Spleen (tissue), 11 donors: ENCODE results near the gene ZFPL1. TPM values are rescaled to one million over a fixed set of nuclear protein-coding genes. Genes with fewer than 3 reads are reported as not detected.

Source experiments
- DNase-seq: peaks from one replicate; pipeline ENCODE4 v3.0.0-alpha.2; 2020
- H3K27ac ChIP-seq, 8 donors: fragments of 200-600 bp; sonication (generic) in 7 of 8; 1 replicate in 4 of 8; 2 replicates in 4 of 8; pipeline versions ENCODE4 v1.5.0 to v1.8.0; 2016 to 2021; ENCODE audit warnings: inconsistent platforms in 4 of 8, mild to moderate bottlenecking in 4 of 8, moderate library complexity in 1 of 8
- H3K27me3 ChIP-seq, 7 donors: fragments of 200-600 bp; sonication (generic) in 6 of 7; replicated peaks in 1 of 7; 1 replicate in 4 of 7; 2 replicates in 3 of 7; pipeline versions ENCODE4 v1.5.0 to v1.8.0; 2016 to 2021; ENCODE audit warnings: inconsistent platforms in 3 of 7, mild to moderate bottlenecking in 1 of 7
- H3K36me3 ChIP-seq, 6 donors: fragments of 200-600 bp; sonication (generic) in 5 of 6; 1 replicate in 4 of 6; 2 replicates in 2 of 6; pipeline versions ENCODE4 v1.5.0 to v1.8.0; 2016 to 2021; ENCODE audit warnings: inconsistent platforms in 2 of 6
- H3K4me1 ChIP-seq, 6 donors: fragments of 200-600 bp; sonication (generic) in 5 of 6; 1 replicate in 3 of 6; 2 replicates in 3 of 6; pipeline versions ENCODE4 v1.5.0 to v1.8.0; 2016 to 2021; ENCODE audit warnings: inconsistent platforms in 3 of 6
- H3K4me3 ChIP-seq, 8 donors: fragments of 200-600 bp; sonication (generic) in 7 of 8; 1 replicate in 4 of 8; 2 replicates in 4 of 8; pipeline versions ENCODE4 v1.5.0 to v1.8.0; 2016 to 2021; ENCODE audit warnings: inconsistent platforms in 4 of 8, mild to moderate bottlenecking in 4 of 8, moderate library complexity in 2 of 8
- H3K9me3 ChIP-seq, 8 donors: fragments of 200-600 bp; sonication (generic) in 7 of 8; 1 replicate in 4 of 8; 2 replicates in 4 of 8; pipeline versions ENCODE4 v1.5.0 to v1.8.0; 2016 to 2021; ENCODE audit warnings: inconsistent platforms in 4 of 8
- CTCF ChIP-seq, 11 experiments: fragments of 200-600 bp in 7 of 11; fragments of 450-650 bp in 4 of 11; sonication (generic) in 4 of 11; IDR thresholded peaks in 8 of 11; conservative IDR thresholded peaks in 3 of 11; 1 replicate in 7 of 11; 2 replicates in 4 of 11; pipeline versions ENCODE4 v1.4.0 to v1.8.0; 2016 to 2021; ENCODE audit warnings: antibody characterized with exemption in 11 of 11, inconsistent platforms in 4 of 11, mild to moderate bottlenecking in 1 of 11
- POLR2A ChIP-seq, 3 donors: fragments of 450-650 bp; IDR thresholded peaks; one replicate each; pipeline ENCODE4 v1.5.1; 2017; ENCODE audit warnings: antibody characterized with exemption in 3 of 3, mild to moderate bottlenecking in 1 of 3
- POLR2AphosphoS5 ChIP-seq, 3 donors: sonication (generic); formaldehyde crosslinking; IDR thresholded peaks; one replicate each; pipeline ENCODE4 v1.5.1; 2017; ENCODE audit warnings: antibody characterized with exemption in 3 of 3
- WGBS, 5 donors: extraction: QIAGEN DNeasy Blood & Tissue Kit in 3 of 5; methylation state at CpG; one replicate each; pipeline versions ENCODE4 v1.1.5 to v1.1.7; 2013 to 2018; 5-methylcytosine and 5-hydroxymethylcytosine counted together
- intact Hi-C: fragments of 100-400 bp; cut with DNase I; formaldehyde crosslinking; loops from one replicate; pipeline ENCODE4 v1.15.0; 2023; ENCODE audit warnings: low total_unique reads
- polyA plus RNA-seq, 3 donors: library from polyadenylated mRNA; stranded (reverse); fragments of 200-250 nt; gene quantifications; one replicate each; pipeline ENCODE4 v1.2.1, GENCODE V29; 2013
- total RNA-seq, 7 donors: library from RNA; depleted of rRNA in 3 of 7; stranded (reverse); fragments of >200 nt in 3 of 7; fragmentation: NEBNext Ultra II Directional in 4 of 7; extraction: Animal tissue kit (Norgen Biotek cat#: 25700) in 4 of 7; gene quantifications; one replicate each; pipeline versions ENCODE4 v1.1.0 to v1.2.1, GENCODE V29; 2016 to 2021
- donor health status: healthy with polysubstance abuse.
- donor health status: DM: no; HTN: no; CAD: no; lungs with moderate emphysema.
- donor health status: DM: no; HTN: no; CAD: no.
- donor health status: Bipolar disorder and iron deficiency.
- donor health status: healthy.
- donor health status: DM: no; HTN: no; CAD: no.
- donor health status: DM: yes; HTN: yes; CAD: no.

The ZFPL1 gene
- total and polyA plus RNA-seq, 10 donors = 23.5 to 52.0 (median 29.9) TPM

- Histone ChIP-seq H3K4me1 (no peaks in the 10 kb centered on the region), H3K9me3 (no peaks in the 10 kb centered on the region), H3K36me3 (no peaks in the 10 kb centered on the region), H3K4me3 (no peak overlapping the region), H3K27me3 (no peaks in the 10 kb centered on the region), H3K27ac (no peak overlapping the region)
- no peak for DNase-seq
- no peak for TF ChIP-seq CTCF (IDR thresholded peaks at IDR 0.05 in 8 of 11, conservative IDR thresholded peaks at IDR 0.05 in 3 of 11)
- TF ChIP-seq POLR2A (IDR thresholded peaks at IDR 0.05) = no peak
- TF ChIP-seq POLR2AphosphoS5 (IDR thresholded peaks at IDR 0.05) = no peak
- intact Hi-C loops = no loop called here
- 60 to 81% (median 80%) methylated on average over 10 of the region's 10 CpGs for WGBS, 5 donors
These were observed 16.6 kb upstream of the ZFPL1 start for GRCh38 chr11:65067446-65067845.

- DNase-seq = no peak
- WGBS, 5 donors = 31 to 41% (median 34%) methylated on average over 9 of the region's 9 CpGs
- Histone ChIP-seq H3K27ac (no peak overlapping the region), H3K36me3 (no peaks in the 10 kb centered on the region), H3K9me3 (no peaks in the 10 kb centered on the region), H3K4me3 (no peak overlapping the region), H3K4me1 (no peaks in the 10 kb centered on the region), H3K27me3 (no peaks in the 10 kb centered on the region)
- intact Hi-C loops = no loop called here
- TF ChIP-seq POLR2A (IDR thresholded peaks at IDR 0.05) = no peak
These were observed 14.8 kb upstream of the ZFPL1 start for GRCh38 chr11:65069217-65069616.

GRCh38 chr11:65071907-65072630 is 12.0 kb upstream of the ZFPL1 start:
- Histone ChIP-seq H3K4me3 (no peak overlapping the region), H3K27me3 (no peaks in the 10 kb centered on the region), H3K36me3 (peaks cover 0 to 9% (median 0%) of the 10 kb centered on the region in 6 donors), H3K27ac (no peak overlapping the region), H3K9me3 (no peaks in the 10 kb centered on the region), H3K4me1 (no peaks in the 10 kb centered on the region)
- no peak for TF ChIP-seq POLR2AphosphoS5 (IDR thresholded peaks at IDR 0.05)
- TF ChIP-seq POLR2A (IDR thresholded peaks at IDR 0.05) = no peak
- TF ChIP-seq CTCF (IDR thresholded peaks at IDR 0.05 in 8 of 11, conservative IDR thresholded peaks at IDR 0.05 in 3 of 11) = no peak
- intact Hi-C loops = no loop called here
- 62 to 78% (median 71%) methylated on average over 4 of the region's 4 CpGs for WGBS, 5 donors
- no peak for DNase-seq

GRCh38 chr11:65072631-65072966 is 11.4 kb upstream of the ZFPL1 start:
- Histone ChIP-seq H3K9me3 (no peaks in the 10 kb centered on the region), H3K27ac (no peak overlapping the region), H3K27me3 (no peaks in the 10 kb centered on the region), H3K4me3 (no peak overlapping the region), H3K36me3 (peaks cover 0 to 14% (median 0%) of the 10 kb centered on the region in 6 donors), H3K4me1 (no peaks in the 10 kb centered on the region)
- WGBS, 5 donors = 79 to 82% (median 79%) methylated on average over 1 of the region's 1 CpG
- TF ChIP-seq POLR2AphosphoS5 (IDR thresholded peaks at IDR 0.05) = no peak
- no peak for TF ChIP-seq CTCF (IDR thresholded peaks at IDR 0.05 in 8 of 11, conservative IDR thresholded peaks at IDR 0.05 in 3 of 11)
- TF ChIP-seq POLR2A (IDR thresholded peaks at IDR 0.05) = no peak
- DNase-seq = no peak
- intact Hi-C loops = no loop called here
